Urinary bladder (tissue), 4 donors: Measurements from ENCODE around the gene HADHA. TPM values are rescaled to one million over a fixed set of nuclear protein-coding genes. Genes with fewer than 3 reads are reported as not detected.
A peak's percentile ranks its signal among the peaks of the same experiment; 100 is the strongest.

Experiments used
- DNase-seq: peaks from one replicate; pipeline ENCODE4 v3.0.0-alpha.2; 2015; ENCODE audit errors: extremely low spot score
- H3K27ac ChIP-seq: one replicate; pipeline ENCODE4 v1.5.1; 2013; ENCODE audit warnings: low read depth, mild to moderate bottlenecking, moderate library complexity
- H3K36me3 ChIP-seq: one replicate; pipeline ENCODE4 v1.6.1; 2013; ENCODE audit warnings: mild to moderate bottlenecking, moderate library complexity; ENCODE audit not compliant: insufficient read depth
- H3K4me1 ChIP-seq: one replicate; pipeline ENCODE4 v1.6.1; 2013; ENCODE audit warnings: mild to moderate bottlenecking, moderate library complexity; ENCODE audit not compliant: insufficient read depth
- H3K4me3 ChIP-seq: one replicate; pipeline ENCODE4 v1.5.1; 2013; ENCODE audit warnings: low read depth, low read length
- WGBS: extraction: QIAGEN DNeasy Blood & Tissue Kit; methylation state at CpG from one replicate; pipeline ENCODE4 v1.1.7; 2013; 5-methylcytosine and 5-hydroxymethylcytosine counted together
- polyA plus RNA-seq: library from polyadenylated mRNA; stranded (reverse); fragments of 200-250 nt; gene quantifications from one replicate; pipeline ENCODE4 v1.2.3, GENCODE V29; 2013
- total RNA-seq: library from RNA; depleted of rRNA; stranded (reverse); fragments of >200 nt; gene quantifications from one replicate; pipeline ENCODE4 v1.2.3, GENCODE V29; 2014
- donor health status: healthy with polysubstance abuse.
- donor health status: healthy.

The HADHA gene
- total RNA-seq (122 TPM), polyA plus RNA-seq (107 TPM)

DNA sequence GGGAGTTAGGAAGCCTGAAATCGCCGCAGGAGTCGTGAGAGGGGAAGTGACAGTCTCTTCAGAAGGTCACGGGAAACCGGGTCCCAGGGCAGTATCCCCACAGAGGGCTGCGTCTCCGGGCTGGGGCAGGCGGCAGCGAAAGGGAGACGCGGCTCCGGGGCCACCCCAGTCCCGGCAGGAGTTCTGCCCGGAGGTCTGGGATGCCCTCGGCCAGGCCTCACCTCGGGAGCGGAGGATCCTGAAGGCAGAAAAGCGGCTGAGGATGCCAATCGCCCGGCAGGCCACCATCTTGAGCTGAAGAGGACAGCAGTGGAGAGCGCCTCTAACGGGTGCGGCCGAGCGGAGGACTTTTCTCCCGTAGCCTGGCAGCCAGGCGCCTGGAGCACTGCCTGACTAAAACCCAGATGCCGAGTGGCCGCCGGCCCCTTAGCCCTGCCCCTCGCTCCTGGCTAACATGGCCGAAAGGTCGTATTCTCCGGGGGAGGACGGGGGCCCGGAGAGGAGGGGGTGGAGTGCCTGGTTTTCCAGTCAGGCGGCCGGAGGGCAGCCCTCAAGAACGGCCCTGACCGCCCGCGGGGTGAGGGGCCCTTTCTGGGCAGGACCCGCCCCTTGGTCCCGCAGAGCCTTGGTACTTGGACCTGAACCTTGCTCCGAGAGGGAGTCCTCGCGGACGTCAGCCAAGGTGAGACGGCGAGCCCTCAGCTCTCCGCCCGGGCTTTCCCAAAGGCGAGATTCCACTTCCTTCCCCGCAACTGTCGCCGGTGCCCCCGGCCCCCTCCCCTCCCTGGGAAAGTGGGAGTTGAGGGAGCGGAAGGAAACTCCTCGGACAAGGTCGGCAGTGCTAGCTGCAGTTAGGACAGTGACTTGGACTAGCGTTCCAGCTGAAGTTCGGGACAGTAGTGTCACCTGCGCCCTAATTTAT lies at the start of gene HADHA, which contains the start of gene HADHB:
HADHA (minus strand) TSS at position 324 of the 922 bp plus-strand sequence; CDS start at position 288, 36 bp downstream.
HADHB (plus strand) TSS at position 631 of the 922 bp plus-strand sequence. CDS start 9,316 bp downstream, outside the sequence.
- peak within 1 kb of the TSS; percentile 99 for H3K27ac ChIP-seq
- WGBS = under 1% methylated on average over 63 of the region's 63 CpGs
- no peaks in the 10 kb centered on the region for H3K36me3 ChIP-seq
- peak; percentile 60 for DNase-seq
- peak within 1 kb of the TSS; percentile 86 for H3K4me3 ChIP-seq
- peaks cover 2% of the 10 kb centered on the region for H3K4me1 ChIP-seq

DNA sequence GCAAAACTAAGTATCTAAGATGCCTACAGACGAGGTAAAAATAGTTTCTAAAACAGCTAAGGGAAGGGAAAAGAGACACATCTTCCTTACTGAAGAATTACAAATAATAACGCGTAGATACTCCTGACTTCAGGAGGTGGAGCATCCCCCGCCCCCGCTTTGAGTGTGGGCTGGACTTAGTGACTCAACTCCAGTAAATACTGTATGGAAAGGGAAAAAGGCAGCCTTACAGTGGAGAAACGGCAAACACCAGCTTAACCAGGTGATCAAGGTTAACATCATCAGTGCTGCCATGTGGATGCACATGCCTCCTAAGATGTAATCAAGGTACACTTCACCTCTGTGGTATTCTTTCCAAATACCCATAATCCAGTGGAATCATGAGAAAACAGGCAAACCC lies 48.2 kb upstream of the HADHA start:
- H3K4me3 ChIP-seq = no peak overlapping the region
- DNase-seq = no peak
- H3K36me3 ChIP-seq = peaks cover 2% of the 10 kb centered on the region
- H3K4me1 ChIP-seq = no peaks in the 10 kb centered on the region
- 56% methylated on average over 6 of the region's 6 CpGs for WGBS
- H3K27ac ChIP-seq = no peak overlapping the region

DNA sequence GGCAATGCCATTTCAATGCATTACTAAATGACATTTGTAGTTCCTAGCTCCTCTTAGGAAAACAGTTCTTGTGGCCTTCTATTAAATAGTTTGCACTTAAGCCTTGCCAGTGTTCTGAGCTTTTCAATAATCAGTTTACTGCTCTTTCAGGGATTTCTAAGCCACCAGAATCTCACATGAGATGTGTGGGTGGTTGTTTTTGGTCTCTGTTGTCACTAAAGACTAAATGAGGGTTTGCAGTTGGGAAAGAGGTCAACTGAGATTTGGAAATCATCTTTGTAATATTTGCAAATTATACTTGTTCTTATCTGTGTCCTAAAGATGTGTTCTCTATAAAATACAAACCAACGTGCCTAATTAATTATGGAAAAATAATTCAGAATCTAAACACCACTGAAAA lies 45.6 kb upstream of the HADHA start:
- H3K36me3 ChIP-seq = peaks cover 4% of the 10 kb centered on the region
- H3K4me3 ChIP-seq = no peak overlapping the region
- no peaks in the 10 kb centered on the region for H3K4me1 ChIP-seq
- DNase-seq = no peak
- no peak overlapping the region for H3K27ac ChIP-seq
- WGBS = 69% methylated on average over 1 of the region's 1 CpG

DNA sequence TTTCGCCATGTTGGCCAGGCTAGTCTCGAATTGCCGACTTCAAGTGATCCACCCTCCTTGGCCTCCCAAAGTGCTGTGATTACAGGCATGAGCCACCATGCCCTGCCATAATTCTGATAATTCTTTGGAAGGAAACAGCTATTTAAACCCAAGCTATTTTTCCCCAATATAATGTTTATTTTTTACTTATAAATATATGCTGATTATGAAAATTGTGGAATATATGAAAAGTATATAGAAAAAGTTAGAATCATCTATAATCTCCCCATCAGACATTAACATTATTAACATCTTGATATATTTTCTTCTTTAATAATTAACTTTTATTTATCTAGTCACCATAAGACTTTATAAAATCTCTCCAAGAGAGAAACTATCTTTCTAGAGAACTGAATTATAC lies 41.5 kb upstream of the HADHA start:
- no peak for DNase-seq
- Histone ChIP-seq H3K36me3 (peaks cover 6% of the 10 kb centered on the region), H3K27ac (no peak overlapping the region), H3K4me3 (no peak overlapping the region), H3K4me1 (no peaks in the 10 kb centered on the region)
- WGBS = 97% methylated on average over 3 of the region's 3 CpGs

DNA sequence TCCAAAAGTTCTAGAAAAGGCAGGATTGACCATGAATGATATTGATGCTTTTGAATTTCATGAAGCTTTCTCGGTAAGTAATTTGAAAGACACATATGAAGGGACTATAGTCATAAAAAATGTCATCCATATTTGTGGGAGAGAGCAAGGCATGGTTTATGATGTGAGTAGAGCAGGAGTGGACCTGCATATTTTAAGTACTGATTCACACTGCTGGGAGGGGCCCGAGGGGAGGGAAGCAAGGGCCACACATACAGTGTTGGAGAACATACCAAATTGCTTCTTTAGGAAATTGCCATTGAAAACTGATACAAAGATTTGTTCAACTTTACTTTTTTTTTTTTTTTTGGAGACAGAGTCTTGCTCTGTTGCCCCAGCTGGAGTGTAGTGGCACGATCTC lies 39.7 kb upstream of the HADHA start:
- H3K4me3 ChIP-seq = no peak overlapping the region
- H3K4me1 ChIP-seq = no peaks in the 10 kb centered on the region
- WGBS = 87% methylated on average over 3 of the region's 3 CpGs
- no peak for DNase-seq
- H3K27ac ChIP-seq = no peak overlapping the region
- H3K36me3 ChIP-seq = peaks cover 4% of the 10 kb centered on the region

DNA sequence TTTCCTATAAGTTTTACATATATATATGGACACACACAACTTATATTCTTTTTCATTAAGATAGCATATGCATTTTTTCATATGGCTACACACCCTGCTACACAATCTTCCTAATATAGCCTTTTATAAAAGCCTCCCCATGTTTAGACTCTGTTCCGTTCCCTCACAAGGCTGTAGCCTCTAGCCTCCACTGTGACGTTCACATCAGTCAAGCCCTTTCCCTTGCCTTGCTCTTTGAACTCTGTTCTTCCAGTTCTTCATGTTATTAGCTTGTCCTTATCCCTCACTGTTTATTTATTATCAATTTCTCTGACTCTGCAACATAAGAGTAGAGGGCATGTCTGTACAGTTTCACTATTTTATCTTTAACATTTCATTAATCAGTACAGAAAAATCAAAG lies 39.2 kb upstream of the HADHA start:
- H3K4me1 ChIP-seq = no peaks in the 10 kb centered on the region
- H3K4me3 ChIP-seq = no peak overlapping the region
- H3K36me3 ChIP-seq = peaks cover 4% of the 10 kb centered on the region
- 88% methylated on average over 2 of the region's 2 CpGs for WGBS
- no peak for DNase-seq
- no peak overlapping the region for H3K27ac ChIP-seq

DNA sequence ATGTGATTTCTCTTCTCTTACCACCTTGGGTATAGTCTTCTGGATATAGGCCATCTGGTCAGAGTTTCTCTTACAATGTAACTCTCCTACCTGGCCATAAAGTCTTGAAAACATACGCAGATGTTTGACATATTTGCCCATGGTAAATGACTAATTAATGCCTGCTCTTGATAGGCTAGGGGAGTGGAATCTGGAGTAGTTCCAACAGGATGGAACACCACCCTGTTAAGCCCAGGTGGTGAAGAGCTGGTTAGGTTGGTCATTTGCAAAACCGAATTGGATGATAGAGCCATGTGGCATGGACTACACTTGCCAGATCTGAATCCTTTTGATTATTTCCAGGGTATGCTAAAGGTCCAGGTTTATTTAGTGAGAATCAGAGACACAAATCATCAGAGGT lies 36.8 kb upstream of the HADHA start:
- DNase-seq = no peak
- WGBS = 89% methylated on average over 2 of the region's 2 CpGs
- Histone ChIP-seq H3K4me3 (no peak overlapping the region), H3K4me1 (no peaks in the 10 kb centered on the region), H3K27ac (no peak overlapping the region), H3K36me3 (peaks cover 4% of the 10 kb centered on the region)

DNA sequence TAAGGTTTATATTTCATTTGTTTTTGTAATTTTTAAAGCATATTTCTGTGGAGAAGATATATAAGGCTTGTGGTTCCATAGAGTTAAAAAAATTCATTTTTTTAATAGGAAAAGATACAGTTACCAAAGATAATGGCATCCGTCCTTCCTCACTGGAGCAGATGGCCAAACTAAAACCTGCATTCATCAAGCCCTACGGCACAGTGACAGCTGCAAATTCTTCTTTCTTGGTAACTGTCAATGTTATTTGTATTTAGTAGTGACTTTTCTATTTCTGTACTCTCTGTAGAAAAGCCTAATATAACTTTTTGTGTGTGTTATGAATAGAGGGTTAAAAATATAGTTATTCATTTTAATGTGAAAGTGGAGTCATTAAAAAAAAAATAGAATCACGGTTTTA lies 35.5 kb upstream of the HADHA start:
- Histone ChIP-seq H3K36me3 (peaks cover 4% of the 10 kb centered on the region), H3K27ac (no peak overlapping the region), H3K4me3 (no peak overlapping the region), H3K4me1 (no peaks in the 10 kb centered on the region)
- 93% methylated on average over 3 of the region's 3 CpGs for WGBS
- no peak for DNase-seq

DNA sequence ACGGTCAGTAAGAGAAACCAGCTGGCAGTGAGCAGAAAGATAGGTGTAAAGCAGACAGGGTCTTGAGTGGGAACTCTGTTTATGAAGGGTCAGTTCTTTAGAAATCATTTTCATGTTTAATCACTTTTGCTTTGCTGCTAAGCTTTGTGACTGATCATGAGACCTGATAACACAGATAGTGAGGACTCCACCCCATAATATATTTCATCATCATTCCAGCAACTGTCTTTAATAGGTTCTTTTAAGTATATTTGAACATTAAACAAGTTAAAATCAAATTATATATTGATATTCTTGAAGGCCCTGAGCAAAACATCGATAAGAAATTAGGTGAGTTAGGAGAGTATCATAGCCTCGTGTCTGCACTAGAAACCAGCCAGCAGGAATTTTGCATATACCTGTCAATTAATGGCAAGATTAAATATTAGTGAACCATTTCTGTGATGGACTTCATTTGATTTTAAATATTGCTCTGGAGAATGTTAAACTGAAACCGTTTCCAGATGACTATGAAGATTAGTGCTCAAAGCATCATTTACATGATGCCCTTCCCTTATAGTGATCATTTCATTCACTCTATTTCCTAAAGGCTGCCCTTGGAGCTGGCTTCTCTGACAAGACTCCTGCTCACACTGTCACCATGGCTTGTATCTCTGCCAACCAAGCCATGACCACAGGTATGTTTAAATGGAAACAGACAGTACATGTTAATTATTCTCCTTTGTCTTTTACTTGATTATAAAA lies 32.2 kb upstream of the HADHA start:
- H3K36me3 ChIP-seq = peaks cover 2% of the 10 kb centered on the region
- H3K4me1 ChIP-seq = no peaks in the 10 kb centered on the region
- no peak overlapping the region for H3K27ac ChIP-seq
- DNase-seq = no peak
- 83% methylated on average over 4 of the region's 4 CpGs for WGBS
- H3K4me3 ChIP-seq = no peak overlapping the region

DNA sequence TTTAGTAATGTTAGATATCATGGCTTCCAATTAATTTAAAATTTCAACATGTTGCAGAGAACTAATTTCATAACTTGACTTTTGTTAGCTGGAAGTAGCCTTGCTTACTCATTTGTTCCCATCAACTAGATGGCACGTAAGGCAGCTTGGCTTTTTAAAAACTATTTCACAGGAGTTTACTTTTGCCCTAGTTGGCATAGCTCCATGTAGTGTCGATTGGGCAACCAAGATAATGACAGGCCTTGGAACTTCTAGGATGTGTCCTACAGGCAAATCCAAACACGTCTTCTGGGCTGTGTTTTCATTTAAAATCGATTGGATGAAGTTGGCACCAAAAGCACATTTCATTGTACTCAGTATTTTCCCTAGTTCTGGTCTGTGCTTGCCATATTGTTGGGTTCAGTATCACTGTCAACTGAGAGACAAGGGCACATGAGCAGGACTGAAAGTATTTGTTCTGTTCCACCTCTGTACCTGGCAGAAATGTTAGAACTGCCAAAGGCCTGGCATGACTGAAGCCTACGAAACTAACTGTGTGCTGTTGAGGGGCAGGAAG lies 29.7 kb upstream of the HADHA start:
- 49% methylated on average over 5 of the region's 5 CpGs for WGBS
- no peaks in the 10 kb centered on the region for H3K4me1 ChIP-seq
- DNase-seq = peak; percentile 39
- peak overlapping the region; percentile 45 for H3K27ac ChIP-seq
- H3K4me3 ChIP-seq = no peak overlapping the region
- H3K36me3 ChIP-seq = peaks cover 2% of the 10 kb centered on the region

DNA sequence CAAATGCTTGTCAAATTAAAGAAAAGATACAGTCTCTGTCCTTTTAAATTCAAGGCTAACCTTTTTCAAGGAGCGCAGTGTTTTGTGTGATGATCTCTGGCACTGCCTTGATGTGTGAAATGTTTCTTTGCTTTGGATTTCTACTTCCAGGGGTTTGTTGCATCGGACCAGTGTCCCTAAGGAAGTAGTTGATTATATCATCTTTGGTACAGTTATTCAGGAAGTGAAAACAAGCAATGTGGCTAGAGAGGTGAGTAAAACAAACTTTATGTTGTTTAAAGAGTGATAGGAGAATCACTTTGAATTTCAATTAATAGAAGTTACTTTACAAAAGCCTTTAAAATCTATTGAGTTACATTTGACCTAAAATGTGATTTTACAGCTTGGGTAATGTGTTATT lies 29.1 kb upstream of the HADHA start:
- no peak for DNase-seq
- Histone ChIP-seq H3K4me3 (no peak overlapping the region), H3K36me3 (peaks cover 2% of the 10 kb centered on the region), H3K4me1 (no peaks in the 10 kb centered on the region), H3K27ac (no peak overlapping the region)
- 78% methylated on average over 2 of the region's 2 CpGs for WGBS

DNA sequence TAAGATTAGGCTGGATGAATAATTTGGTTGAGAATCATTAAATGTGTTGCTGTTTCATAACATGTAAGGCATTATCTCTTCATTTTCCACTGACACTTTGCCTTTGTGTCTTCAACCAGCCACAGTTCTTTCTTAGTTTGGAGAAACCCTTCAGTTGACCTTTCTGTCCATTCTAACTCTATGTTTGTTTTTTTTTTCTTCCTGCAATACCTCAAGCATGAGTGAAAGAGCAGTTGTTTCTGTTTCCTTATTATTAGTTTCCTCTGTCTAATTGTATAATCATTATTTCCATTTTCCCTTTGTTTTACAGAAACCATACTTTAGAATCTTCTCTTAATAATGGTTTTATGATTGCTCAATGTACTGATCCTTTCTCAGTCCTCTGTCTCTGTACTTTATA lies 25.9 kb upstream of the HADHA start:
- no peaks in the 10 kb centered on the region for H3K4me1 ChIP-seq
- no peak for DNase-seq
- no peak overlapping the region for H3K27ac ChIP-seq
- H3K36me3 ChIP-seq = peaks cover 2% of the 10 kb centered on the region
- H3K4me3 ChIP-seq = no peak overlapping the region

DNA sequence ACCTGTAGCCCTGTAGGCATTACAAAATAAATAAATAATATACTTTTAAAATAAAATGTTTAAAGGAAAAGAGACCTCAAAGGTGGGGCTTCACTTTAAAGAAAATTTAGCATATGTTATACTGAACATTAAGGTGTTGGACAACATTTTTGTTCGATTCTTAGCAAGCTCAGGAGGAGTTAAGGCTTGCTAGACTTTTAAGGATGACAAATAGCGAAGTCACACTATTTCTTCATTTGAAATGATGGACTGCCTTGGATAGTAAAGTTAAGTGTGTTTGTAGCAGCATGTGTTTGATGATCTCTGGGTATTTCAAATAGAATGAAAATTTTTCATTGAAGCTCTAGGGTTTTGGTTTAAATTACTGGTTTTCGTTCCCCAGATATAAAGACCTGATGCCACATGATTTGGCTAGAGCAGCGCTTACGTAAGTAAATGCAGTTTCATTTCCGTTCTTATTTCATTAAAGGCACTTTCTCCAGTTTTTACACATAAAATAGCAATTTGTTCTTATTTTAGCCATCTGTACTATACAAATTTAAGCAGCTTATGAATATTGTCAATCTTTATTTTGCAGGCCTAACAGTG lies 25.2 kb upstream of the HADHA start:
- H3K27ac ChIP-seq = no peak overlapping the region
- H3K36me3 ChIP-seq = peaks cover 2% of the 10 kb centered on the region
- DNase-seq = no peak
- 91% methylated on average over 6 of the region's 6 CpGs for WGBS
- H3K4me1 ChIP-seq = no peaks in the 10 kb centered on the region
- H3K4me3 ChIP-seq = no peak overlapping the region
